ENCODE measurements around the gene PCSK1.

GRCh38 chr5:96402500-96402899 is 30.5 kb downstream of the PCSK1 start:
- TF ChIP-seq CTCF (IDR thresholded peaks at IDR 0.05): no peak
- TF ChIP-seq POLR2A (IDR thresholded peaks at IDR 0.05): no peak

Measured in right lobe of liver (tissue), 4 donors.